ENCODE measurements around the gene LAMB4. TPM values are rescaled to one million over a fixed set of nuclear protein-coding genes. Genes with fewer than 3 reads are reported as not detected.

Gene LAMB4
- total and polyA plus RNA-seq, 7 donors, result 0.04 to 2.0 (median 0.14) TPM; not detected in 4

GRCh38 chr7:108142180-108142579, 12.0 kb upstream of the LAMB4 start:
- intact Hi-C loops (cut with DNase I), result loop anchor here (5.0 kb wide), 1 partner anchor 45 kb away; no protein-coding TSS in a partner anchor
- H3K27me3 ChIP-seq, result no peaks in the 10 kb centered on the region
- H3K27ac ChIP-seq, result no peak overlapping the region
- WGBS, 2 donors, result 93 to 96% methylated on average over 4 of the region's 4 CpGs
- no peak overlapping the region for H3K4me3 ChIP-seq
- no peak for DNase-seq
- no peaks in the 10 kb centered on the region for H3K36me3 ChIP-seq
- peaks cover 0 to 37% (median 25%) of the 10 kb centered on the region in 4 donors for H3K4me1 ChIP-seq
- no peaks in the 10 kb centered on the region for H3K9me3 ChIP-seq
- TF ChIP-seq POLR2A (IDR thresholded peaks at IDR 0.05) (no peak), POLR2AphosphoS5 (IDR thresholded peaks at IDR 0.05) (no peak), EP300 (IDR thresholded peaks at IDR 0.05) (no peak), CTCF (IDR thresholded peaks at IDR 0.05) (no peak)

GRCh38 chr7:108140671-108141070, 10.5 kb upstream of the LAMB4 start:
- no peaks in the 10 kb centered on the region for H3K36me3 ChIP-seq
- no peak overlapping the region for H3K27ac ChIP-seq
- H3K4me3 ChIP-seq, result no peak overlapping the region
- intact Hi-C loops (cut with DNase I), result loop anchor here (5.0 kb wide), 1 partner anchor 43 kb away; no protein-coding TSS in a partner anchor
- H3K27me3 ChIP-seq, result no peaks in the 10 kb centered on the region
- no peak for DNase-seq
- peaks cover 0 to 32% (median 20%) of the 10 kb centered on the region in 4 donors for H3K4me1 ChIP-seq
- TF ChIP-seq EP300 (IDR thresholded peaks at IDR 0.05) (no peak), POLR2A (IDR thresholded peaks at IDR 0.05) (no peak), POLR2AphosphoS5 (IDR thresholded peaks at IDR 0.05) (no peak), CTCF (IDR thresholded peaks at IDR 0.05) (no peak)
- H3K9me3 ChIP-seq, result no peaks in the 10 kb centered on the region

GRCh38 chr7:108138911-108139310, 8.8 kb upstream of the LAMB4 start:
- no peaks in the 10 kb centered on the region for H3K9me3 ChIP-seq
- H3K27me3 ChIP-seq, result no peaks in the 10 kb centered on the region
- no peaks in the 10 kb centered on the region for H3K36me3 ChIP-seq
- H3K4me3 ChIP-seq, result no peak overlapping the region
- peaks cover 0 to 20% (median 10%) of the 10 kb centered on the region in 4 donors for H3K4me1 ChIP-seq
- H3K27ac ChIP-seq, result peak overlapping the region in 2 of 4 donors; percentile 32 to 40
- DNase-seq, result no peak
- TF ChIP-seq POLR2A (IDR thresholded peaks at IDR 0.05) (no peak), CTCF (IDR thresholded peaks at IDR 0.05) (no peak), EP300 (IDR thresholded peaks at IDR 0.05) (no peak), POLR2AphosphoS5 (IDR thresholded peaks at IDR 0.05) (no peak)
- intact Hi-C loops (cut with DNase I), result no loop called here

GRCh38 chr7:108137993-108138392, 7.8 kb upstream of the LAMB4 start:
- no peak for DNase-seq
- intact Hi-C loops (cut with DNase I), result no loop called here
- WGBS, 2 donors, result 86 to 89% methylated on average over 4 of the region's 4 CpGs

More at GRCh38 chr7:108137993-108138392, 7.8 kb upstream of the LAMB4 start:
- Histone ChIP-seq H3K36me3 (no peaks in the 10 kb centered on the region), H3K4me3 (no peak overlapping the region), H3K27me3 (no peaks in the 10 kb centered on the region), H3K9me3 (no peaks in the 10 kb centered on the region), H3K27ac (peak overlapping the region in 1 of 4 donors; percentile 40), H3K4me1 (peaks cover 0 to 20% (median 10%) of the 10 kb centered on the region in 4 donors)
- TF ChIP-seq CTCF (IDR thresholded peaks at IDR 0.05) (no peak), POLR2AphosphoS5 (IDR thresholded peaks at IDR 0.05) (no peak), EP300 (IDR thresholded peaks at IDR 0.05) (no peak), POLR2A (IDR thresholded peaks at IDR 0.05) (no peak)
